Activated T-cell treated with anti-CD3 and anti-CD28 coated beads, Interleukin-2, amount 50 U/mL, for 24 hours (primary cell): ENCODE measurements around the gene FOXK2.

Experiments used
- DNase-seq: peaks from one replicate; pipeline ENCODE4 v3.0.0-alpha.2; 2020
- H3K27ac Mint-ChIP-seq: 2 replicates; pipeline ENCODE4 v1.8.0; 2020; ENCODE audit warnings: mild to moderate bottlenecking, mixed read lengths
- H3K27me3 Mint-ChIP-seq: 2 replicates; pipeline ENCODE4 v1.8.0; 2020; ENCODE audit warnings: mixed read lengths
- H3K36me3 Mint-ChIP-seq: 2 replicates; pipeline ENCODE4 v1.8.0; 2020; ENCODE audit warnings: low read depth, mixed read lengths
- H3K4me1 Mint-ChIP-seq: 2 replicates; pipeline ENCODE4 v1.8.0; 2020; ENCODE audit warnings: low read depth, mixed read lengths
- H3K4me3 Mint-ChIP-seq: 2 replicates; pipeline ENCODE4 v1.8.0; 2020; ENCODE audit warnings: mild to moderate bottlenecking, moderate library complexity, mixed read lengths
- H3K9me3 Mint-ChIP-seq: 2 replicates; pipeline ENCODE4 v1.8.0; 2020; ENCODE audit warnings: mixed read lengths

Gene FOXK2

DNA sequence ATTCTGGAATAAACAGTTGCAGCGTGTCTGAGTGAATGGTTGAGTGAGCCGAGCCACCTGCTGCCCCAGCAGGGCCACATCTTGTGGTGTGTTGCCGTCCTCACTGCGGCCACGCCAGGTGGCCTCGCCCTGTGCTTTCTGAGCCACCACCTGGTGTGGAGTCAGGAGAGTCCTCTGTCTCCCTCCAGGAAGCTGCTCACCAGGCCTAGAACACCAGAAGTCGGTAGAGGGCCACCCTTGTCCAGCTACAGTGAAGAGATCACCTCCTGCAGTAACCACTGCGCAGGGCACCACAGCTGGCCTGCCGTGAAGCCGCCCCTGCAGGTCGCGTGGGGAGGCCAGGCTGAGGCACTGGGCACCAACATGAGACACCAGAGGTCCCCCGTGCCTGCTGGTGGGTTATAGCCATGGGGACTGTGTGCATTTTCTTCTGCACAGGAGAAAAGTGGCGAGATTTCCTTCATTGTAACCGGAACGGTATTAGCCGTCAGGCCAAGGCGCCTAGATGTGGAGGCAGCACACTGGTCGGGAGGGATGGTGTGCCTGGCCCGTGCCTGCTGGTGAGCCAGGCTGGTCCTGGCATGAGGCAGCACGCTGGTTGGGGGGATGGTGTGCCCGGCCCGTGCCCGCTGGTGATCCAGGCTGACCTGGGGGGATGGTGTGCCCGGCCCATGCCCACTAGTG lies 28.9 kb upstream of the FOXK2 start:
- H3K36me3 Mint-ChIP-seq = peaks cover 36% of the 10 kb centered on the region

DNA sequence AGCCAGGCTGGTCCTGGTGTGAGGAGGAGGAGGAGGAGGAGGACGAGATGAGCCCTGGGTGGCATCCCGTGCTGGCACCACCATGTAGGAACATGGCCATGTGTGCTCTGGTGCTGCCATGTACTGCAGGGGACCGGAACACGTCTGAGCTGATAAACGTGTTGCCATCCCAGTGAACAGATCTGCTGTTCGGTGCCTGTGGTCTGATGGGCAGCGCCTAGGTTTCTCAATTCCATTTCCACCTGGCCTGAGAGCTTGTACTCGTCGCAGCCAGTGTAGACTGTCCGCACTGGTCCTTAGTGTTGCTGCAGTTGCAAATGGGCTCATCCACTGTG lies 28.4 kb upstream of the FOXK2 start:
- H3K4me3 Mint-ChIP-seq = no peak overlapping the region
- no peaks in the 10 kb centered on the region for H3K9me3 Mint-ChIP-seq
- H3K27ac Mint-ChIP-seq = no peak overlapping the region
- peaks cover 14% of the 10 kb centered on the region for H3K4me1 Mint-ChIP-seq
- peaks cover 31% of the 10 kb centered on the region for H3K36me3 Mint-ChIP-seq
- no peaks in the 10 kb centered on the region for H3K27me3 Mint-ChIP-seq
- no peak for DNase-seq

More for the DNA sequence above, 28.9 kb upstream of the FOXK2 start:
- no peak overlapping the region for H3K4me3 Mint-ChIP-seq
- H3K27me3 Mint-ChIP-seq = no peaks in the 10 kb centered on the region
- no peak overlapping the region for H3K27ac Mint-ChIP-seq
- DNase-seq = no peak
- H3K4me1 Mint-ChIP-seq = peaks cover 17% of the 10 kb centered on the region
- no peaks in the 10 kb centered on the region for H3K9me3 Mint-ChIP-seq

DNA sequence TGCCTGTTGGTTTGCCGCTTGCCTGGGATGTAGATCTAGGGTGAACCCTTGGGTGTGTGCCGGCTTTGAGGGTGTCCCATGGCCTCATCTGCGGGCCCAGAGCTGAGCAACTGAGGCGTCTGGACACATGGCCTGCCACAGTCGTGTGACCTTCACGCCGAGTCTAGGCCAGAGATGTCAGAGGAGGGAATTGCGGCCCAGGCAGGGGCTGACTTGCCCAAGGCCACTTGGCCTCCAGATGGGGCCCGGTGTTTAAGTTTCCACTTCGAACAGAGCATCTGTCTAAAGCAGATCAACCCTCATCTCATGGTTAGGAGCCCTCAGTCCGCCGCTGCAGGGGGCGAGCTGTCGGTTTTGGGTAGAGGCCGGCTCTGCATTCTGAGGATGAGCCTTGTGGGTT lies 28.0 kb upstream of the FOXK2 start:
- peaks cover 27% of the 10 kb centered on the region for H3K36me3 Mint-ChIP-seq
- no peaks in the 10 kb centered on the region for H3K27me3 Mint-ChIP-seq
- H3K4me1 Mint-ChIP-seq = peaks cover 14% of the 10 kb centered on the region
- H3K4me3 Mint-ChIP-seq = no peak overlapping the region
- no peaks in the 10 kb centered on the region for H3K9me3 Mint-ChIP-seq
- DNase-seq = no peak
- no peak overlapping the region for H3K27ac Mint-ChIP-seq

DNA sequence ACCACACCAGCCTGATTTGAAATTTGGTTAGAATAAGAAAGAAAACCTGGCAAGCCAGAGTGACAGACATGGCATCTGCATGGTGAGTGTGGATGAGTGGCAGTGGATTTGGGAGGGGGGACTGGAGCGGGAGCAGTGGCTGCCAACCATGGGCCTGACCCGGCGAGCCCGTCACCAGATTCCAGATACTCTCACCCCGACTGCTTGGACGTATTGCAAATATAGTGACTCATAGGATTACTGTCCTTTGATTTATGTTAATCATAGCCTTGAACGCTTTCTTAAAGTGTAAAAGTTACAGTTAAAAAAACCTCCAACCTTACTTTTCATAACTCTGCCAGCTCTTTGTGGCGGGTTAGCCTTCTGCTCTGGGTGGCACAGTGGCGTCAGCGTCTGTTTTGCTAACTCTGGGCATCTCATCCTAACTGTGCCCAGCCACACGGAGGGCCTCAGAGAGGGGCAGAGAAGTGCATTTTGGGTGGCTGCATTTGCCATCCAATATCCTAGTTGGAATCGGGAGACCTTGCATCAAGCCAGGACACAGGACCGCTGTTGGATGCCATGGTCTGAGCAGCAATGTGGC lies 26.8 kb upstream of the FOXK2 start:
- Mint-ChIP-seq H3K9me3 (no peaks in the 10 kb centered on the region), H3K27me3 (no peaks in the 10 kb centered on the region), H3K4me1 (peaks cover 19% of the 10 kb centered on the region), H3K36me3 (peaks cover 16% of the 10 kb centered on the region), H3K27ac (no peak overlapping the region), H3K4me3 (no peak overlapping the region)
- DNase-seq = no peak

DNA sequence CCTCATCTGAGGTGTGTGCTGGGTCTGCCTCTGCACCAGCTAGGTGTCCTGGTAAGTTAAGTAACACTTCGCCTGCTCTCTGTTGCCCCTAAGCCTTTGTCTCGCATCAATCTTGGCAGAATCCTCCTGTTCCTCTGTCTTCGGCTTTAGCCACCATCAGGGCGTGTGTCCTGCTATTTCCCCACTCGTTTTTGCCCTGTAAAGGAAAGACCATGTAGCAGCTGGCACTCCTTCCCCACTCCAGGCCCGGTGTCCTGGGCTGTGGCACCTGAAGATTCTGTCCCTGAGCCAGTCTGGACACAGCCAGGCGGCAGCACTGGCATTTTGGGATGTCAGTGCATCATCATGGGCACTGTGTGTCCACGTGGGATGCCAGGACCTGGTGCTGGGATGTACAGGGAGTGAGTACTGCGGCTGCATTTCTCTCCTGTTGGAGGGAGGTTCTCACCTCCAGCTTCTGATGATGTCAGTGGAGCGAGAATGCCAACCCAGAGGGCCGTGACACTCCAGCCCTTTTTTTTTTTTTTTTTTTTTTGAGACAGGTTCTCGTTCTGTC lies 26.2 kb upstream of the FOXK2 start:
- no peaks in the 10 kb centered on the region for H3K9me3 Mint-ChIP-seq
- DNase-seq = no peak
- H3K4me1 Mint-ChIP-seq = peaks cover 23% of the 10 kb centered on the region
- no peak overlapping the region for H3K27ac Mint-ChIP-seq
- no peaks in the 10 kb centered on the region for H3K27me3 Mint-ChIP-seq
- no peak overlapping the region for H3K4me3 Mint-ChIP-seq
- H3K36me3 Mint-ChIP-seq = peaks cover 11% of the 10 kb centered on the region

DNA sequence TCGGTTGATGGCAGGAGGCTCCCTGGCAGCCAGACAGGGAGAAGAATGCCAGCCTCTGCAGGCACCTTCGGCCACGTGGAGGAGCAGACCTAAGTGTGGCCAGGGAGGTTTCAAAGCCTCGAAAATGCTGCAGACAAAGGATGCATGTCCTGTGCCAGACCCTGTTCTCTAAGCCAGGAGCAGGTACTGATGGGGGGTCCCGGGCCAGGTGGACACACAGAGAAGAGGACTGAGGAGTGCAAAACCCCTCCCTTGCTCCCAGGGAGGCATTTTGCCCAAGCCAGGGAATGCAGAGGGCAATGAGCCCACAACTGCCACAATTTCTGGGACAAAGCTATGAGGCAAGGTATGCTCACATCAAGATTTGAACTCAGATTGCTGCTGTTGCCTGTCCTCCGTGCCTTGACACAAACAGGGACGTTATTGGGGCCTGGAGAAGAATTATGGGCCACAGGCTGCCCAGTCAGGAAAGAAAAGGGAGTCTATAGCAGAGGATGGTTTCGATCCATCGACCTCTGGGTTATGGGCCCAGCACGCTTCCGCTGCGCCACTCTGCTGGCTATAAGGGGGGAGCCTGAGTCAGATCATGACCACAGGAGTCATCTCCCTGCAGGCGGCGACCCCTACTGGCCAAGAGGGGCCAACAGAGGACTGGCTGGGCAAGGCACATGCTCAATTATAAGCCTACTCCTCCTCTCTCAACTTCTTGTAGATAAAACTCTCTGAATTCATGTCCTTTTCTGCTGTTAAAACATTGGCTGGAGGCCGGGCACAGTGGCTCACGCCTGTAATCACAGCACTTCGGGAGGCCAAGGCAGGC lies 25.1 kb upstream of the FOXK2 start:
- no peaks in the 10 kb centered on the region for H3K9me3 Mint-ChIP-seq
- peak overlapping the region; percentile 51 for H3K4me3 Mint-ChIP-seq
- H3K36me3 Mint-ChIP-seq = peaks cover under 1% of the 10 kb centered on the region
- H3K27ac Mint-ChIP-seq = peak overlapping the region; percentile 89
- peaks cover 27% of the 10 kb centered on the region for H3K4me1 Mint-ChIP-seq
- DNase-seq = peak; percentile 96
- no peaks in the 10 kb centered on the region for H3K27me3 Mint-ChIP-seq

DNA sequence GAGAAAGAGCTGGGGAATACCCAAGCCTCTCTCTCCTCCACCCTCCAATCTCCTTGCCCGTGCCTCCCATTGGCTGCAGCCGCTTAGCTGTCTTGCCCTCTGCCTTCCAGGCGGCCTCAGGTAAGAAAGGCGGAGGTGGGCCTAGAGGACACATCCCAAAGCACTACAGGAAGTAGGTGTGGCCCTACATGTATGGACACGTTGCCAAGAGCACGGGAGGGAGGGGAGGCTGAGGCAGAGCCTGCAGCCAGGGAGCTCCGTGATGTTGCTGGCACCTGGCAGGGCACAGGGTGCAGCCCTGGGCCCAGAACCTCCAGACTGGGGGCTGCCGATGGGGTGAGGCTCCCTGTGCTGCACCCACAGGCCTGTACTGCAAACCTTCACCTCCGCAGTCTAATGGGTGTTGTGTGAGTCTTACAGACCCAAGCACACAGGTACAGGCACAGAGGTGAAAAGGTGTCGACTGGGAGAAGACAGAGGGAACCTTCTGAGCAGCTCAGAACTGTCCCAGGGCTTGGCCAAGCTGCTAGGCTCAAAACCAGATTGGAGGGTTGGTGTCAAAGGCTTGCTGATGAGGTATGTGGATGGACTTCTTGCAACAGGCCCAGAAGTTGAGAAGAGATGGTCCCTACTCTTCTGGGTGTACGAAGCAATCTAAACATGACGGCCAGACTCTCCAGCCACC lies 23.5 kb upstream of the FOXK2 start:
- Mint-ChIP-seq H3K27ac (no peak overlapping the region), H3K9me3 (no peaks in the 10 kb centered on the region), H3K4me1 (peaks cover 27% of the 10 kb centered on the region)

DNA sequence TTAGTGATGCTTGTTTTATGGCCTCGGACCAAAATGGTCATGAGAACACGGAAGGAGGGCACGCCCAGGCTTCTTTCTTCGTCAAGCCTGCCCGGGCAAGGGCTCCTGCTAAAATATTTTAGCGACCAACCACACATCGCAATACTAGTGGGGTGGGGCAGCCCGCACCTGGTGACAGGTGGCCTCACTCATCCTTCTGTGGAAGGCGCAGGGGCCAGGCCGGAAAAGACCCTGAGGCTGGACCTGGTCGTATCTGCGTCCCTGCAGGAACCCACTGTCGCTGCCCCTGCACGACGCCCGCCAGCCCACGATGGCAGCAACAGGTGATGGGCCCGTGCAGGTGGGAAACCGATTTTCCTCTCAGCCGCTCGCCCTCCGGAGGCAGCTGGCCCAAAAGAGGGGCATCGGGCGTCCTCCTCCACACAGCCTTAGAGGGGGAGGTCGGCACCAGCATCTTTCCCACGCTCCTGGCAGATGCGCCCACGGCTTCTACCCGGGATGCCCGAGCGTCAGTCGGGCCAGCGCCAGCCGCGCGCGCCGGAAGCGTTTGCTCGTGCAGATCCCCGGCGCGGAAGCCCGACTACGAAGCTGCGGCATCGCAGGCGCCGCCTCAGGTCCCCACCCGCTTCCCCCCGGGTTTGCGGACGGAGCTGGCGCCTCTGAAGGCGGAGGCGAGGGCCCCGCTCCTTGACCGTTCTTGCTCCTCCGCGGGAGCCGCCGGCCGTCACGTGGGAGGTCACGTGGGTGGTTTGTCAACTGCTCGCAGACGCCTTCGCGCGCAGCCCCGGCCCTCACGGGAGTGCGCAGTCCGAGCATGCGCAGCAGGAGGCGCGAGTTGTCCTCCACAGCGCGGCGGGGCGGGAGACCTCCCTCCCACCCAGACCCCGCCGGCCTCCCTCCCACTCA lies 22.8 kb upstream of the FOXK2 start:
- H3K36me3 Mint-ChIP-seq = no peaks in the 10 kb centered on the region
- peaks cover 27% of the 10 kb centered on the region for H3K4me1 Mint-ChIP-seq
- H3K9me3 Mint-ChIP-seq = no peaks in the 10 kb centered on the region
- peak; percentile 94 for DNase-seq
- H3K27ac Mint-ChIP-seq = peak overlapping the region; percentile 79
- H3K27me3 Mint-ChIP-seq = no peaks in the 10 kb centered on the region
- peak overlapping the region; percentile 67 for H3K4me3 Mint-ChIP-seq

More for the DNA sequence above, 23.5 kb upstream of the FOXK2 start:
- no peak for DNase-seq
- peak overlapping the region; percentile 67 for H3K4me3 Mint-ChIP-seq
- H3K36me3 Mint-ChIP-seq = no peaks in the 10 kb centered on the region
- H3K27me3 Mint-ChIP-seq = no peaks in the 10 kb centered on the region

DNA sequence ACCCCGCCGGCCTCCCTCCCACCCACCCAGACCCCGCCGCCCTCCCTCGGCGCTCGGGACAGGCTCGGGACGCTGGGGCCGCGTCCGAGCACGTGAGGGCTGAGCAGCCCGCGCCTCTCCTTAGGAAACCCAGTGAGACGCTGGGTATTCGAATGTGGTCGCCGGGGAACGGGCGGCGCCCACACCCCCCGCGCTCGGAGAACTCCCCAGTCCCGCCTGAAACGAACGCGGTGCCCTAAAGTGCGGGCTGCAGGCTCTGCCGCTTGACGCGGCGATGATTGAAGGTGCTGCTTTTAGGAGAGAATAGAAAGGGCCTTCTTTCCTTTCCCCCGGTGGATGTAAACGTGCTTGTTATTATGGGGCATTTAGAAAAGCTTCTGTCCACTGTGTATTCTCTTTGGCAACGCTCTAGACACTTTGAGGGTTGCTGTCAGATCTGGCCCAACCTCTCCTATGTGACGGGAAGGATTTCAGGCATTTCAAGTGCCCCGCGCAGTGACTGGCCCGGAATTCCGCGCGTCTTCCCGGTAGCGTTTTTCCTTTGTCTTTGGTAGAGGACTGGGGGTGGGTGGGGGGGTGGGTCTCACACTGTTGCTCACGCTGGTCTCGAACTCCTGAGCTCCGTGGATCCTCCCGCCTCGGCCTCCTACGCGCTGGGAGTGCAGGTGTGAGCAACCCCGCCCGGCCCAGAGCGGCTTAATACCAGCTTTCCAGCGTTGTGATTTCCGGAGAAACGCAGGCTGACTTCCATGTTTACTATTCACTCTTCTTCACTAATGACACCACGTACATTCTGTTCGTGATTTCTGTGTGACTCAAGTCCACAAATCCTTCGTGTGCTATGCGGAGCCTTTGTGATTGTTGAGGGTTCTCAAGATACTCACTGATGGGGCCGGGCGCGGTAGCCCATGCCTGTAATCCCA lies 21.8 kb upstream of the FOXK2 start:
- H3K4me3 Mint-ChIP-seq = peak overlapping the region; percentile 76
- H3K27me3 Mint-ChIP-seq = no peaks in the 10 kb centered on the region

DNA sequence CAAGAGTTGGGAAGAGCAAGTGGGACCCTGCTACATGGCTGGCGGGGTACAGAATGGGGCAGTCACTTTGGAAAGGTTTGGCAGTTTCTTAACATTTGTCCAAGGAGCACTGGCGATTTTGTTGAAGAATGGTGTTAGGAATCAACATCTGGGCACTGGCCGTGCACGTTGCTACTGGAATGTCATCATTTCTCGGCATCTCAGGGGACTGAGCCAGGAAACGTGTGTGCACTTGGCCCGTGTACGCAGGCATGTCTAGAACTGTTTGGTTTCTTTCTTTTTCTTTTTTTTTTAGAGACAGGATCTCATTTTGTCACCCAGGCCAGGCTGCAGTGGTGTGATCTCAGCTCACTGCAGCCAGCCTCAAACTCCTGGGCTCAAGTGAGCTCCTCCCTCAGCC lies 17.3 kb upstream of the FOXK2 start:
- Mint-ChIP-seq H3K4me1 (peaks cover 19% of the 10 kb centered on the region), H3K36me3 (no peaks in the 10 kb centered on the region), H3K4me3 (no peak overlapping the region), H3K27ac (no peak overlapping the region), H3K27me3 (no peaks in the 10 kb centered on the region), H3K9me3 (no peaks in the 10 kb centered on the region)
- DNase-seq = no peak

More for the DNA sequence above, 21.8 kb upstream of the FOXK2 start:
- Mint-ChIP-seq H3K36me3 (no peaks in the 10 kb centered on the region), H3K27ac (peak overlapping the region; percentile 85), H3K9me3 (no peaks in the 10 kb centered on the region), H3K4me1 (peaks cover 27% of the 10 kb centered on the region)
- peak; percentile 71 for DNase-seq

DNA sequence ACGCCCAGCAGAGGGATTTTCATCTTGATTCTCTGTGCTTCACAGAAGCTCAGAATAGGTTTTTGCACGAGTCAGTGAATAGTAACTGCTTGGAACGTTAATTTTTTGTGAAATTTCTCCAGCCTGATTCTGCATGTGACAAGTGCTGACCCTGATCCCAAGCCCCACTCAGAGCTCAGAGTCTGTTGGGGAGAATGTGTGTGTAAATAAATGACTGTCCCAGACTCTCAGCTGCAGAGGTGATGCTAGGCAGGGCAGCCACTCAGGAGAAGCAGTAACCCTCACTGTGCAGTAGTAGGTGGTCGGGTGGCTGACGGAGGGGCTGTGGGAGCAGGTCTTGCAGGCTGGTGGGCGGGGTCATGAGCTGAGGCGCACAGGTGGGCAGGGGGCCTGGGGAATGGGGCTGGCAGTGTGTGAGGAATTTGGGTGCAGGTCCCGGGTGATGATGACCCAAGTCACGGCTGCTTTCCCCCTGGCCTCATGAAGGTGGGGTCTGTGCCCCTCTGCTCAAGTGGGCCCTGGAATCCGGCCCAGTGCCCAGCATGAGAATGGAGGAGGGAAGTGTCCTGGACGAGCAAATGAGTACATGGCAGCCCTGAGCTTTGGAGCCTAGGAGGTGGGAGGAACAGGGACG lies 16.3 kb upstream of the FOXK2 start:
- Mint-ChIP-seq H3K27ac (no peak overlapping the region), H3K36me3 (no peaks in the 10 kb centered on the region), H3K4me1 (peaks cover 12% of the 10 kb centered on the region), H3K9me3 (no peaks in the 10 kb centered on the region), H3K4me3 (no peak overlapping the region), H3K27me3 (no peaks in the 10 kb centered on the region)
- no peak for DNase-seq

DNA sequence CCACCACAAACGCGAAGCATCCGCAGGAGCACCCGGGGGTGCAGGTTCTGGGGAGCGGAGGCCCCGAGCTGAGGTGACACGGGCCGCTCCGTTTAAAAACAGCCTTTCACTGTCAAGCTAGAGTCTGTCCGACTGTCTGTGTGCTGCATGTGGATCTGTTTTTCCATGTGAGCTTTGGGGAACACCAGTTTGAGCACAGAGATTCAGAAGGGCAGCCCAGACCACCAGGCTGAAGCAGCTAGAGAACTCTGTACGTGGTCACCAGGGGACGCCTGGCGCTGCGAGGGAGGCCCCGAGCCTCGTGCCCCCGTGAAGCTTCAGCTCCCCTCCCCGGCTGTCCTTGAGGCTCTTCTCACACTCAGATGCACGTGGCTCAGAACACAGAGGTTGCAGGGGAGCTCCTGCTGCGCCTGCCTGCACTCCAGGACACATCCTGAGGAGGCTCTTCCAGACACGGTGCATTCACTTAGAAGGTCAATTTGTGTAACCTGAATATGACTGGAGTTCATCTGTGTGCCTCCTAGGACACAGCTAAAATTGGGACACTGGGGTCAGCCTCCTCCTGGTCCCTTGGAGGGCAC lies 15.7 kb upstream of the FOXK2 start:
- H3K36me3 Mint-ChIP-seq = no peaks in the 10 kb centered on the region
- H3K27me3 Mint-ChIP-seq = no peaks in the 10 kb centered on the region
- no peak overlapping the region for H3K4me3 Mint-ChIP-seq
- H3K9me3 Mint-ChIP-seq = no peaks in the 10 kb centered on the region
- no peak for DNase-seq
- no peak overlapping the region for H3K27ac Mint-ChIP-seq
- peaks cover 11% of the 10 kb centered on the region for H3K4me1 Mint-ChIP-seq
